22Rv1 (cell line): ENCODE measurements around the gene KRT83.

ENCODE experiments used
- CTCF ChIP-seq: fragments of 450-650 bp; IDR thresholded peaks from 2 replicates; pipeline ENCODE4 v1.5.1; 2017; ENCODE audit warnings: mild to moderate bottlenecking
- ZFX ChIP-seq: fragments of 450-650 bp; IDR thresholded peaks from 2 replicates; pipeline ENCODE4 v1.6.1; 2017; ENCODE audit warnings: antibody characterized with exemption, borderline replicate concordance

- TF ChIP-seq CTCF (no peak), ZFX (no peak)
Measured at GRCh38 chr12:52293926-52294325, 27.3 kb downstream of the KRT83 start.
